GM18867 (cell line): ENCODE results near the gene RILPL1.
"Not testable (repeated sequence)": the region's sequence is repeated elsewhere in the genome, so short reads cannot be mapped to it uniquely, and the experiment has no call there.

ENCODE experiments used
- ATAC-seq: cut with Tn5 transposase; IDR thresholded peaks from one replicate; pipeline ENCODE4 v1.9.1; 2021; ENCODE audit warnings: mild to moderate bottlenecking, moderate library complexity; ENCODE audit not compliant: unreplicated experiment

Gene RILPL1

DNA sequence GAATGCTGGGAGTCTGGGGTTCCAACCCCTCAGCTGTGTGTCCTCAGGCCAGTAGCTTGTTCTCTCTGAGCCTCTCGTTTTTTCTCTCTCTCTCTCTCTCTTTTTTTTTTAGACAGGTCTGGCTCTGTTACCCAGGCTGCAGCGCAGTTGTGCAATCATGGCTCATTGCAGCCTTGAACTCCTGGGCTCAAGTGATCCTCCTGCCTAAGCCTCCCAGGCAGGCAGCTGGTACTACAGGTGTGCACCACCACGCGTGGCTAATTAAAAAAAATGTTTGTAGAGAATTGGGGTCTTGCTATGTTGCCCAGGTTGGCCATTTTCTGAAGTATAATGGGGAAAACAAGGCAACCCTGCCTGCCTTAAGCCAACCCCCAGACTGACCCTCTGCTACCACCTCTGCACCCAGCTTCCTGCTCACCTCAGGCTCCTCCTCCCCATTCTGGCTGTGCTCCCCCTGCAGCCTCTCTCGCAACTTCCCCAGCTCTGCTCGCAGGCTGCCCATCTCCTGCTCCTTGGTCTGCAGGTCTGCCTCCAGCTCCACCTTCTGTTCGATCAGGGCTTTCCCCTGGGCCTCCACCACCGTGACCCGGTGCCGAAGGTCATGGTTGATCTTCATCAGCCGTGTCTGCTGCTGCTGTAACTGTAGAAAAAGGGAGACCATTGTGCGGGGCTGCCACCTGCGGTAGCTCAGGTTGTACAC is 35.2 kb downstream of the RILPL1 start:
- ATAC-seq: no peak

DNA sequence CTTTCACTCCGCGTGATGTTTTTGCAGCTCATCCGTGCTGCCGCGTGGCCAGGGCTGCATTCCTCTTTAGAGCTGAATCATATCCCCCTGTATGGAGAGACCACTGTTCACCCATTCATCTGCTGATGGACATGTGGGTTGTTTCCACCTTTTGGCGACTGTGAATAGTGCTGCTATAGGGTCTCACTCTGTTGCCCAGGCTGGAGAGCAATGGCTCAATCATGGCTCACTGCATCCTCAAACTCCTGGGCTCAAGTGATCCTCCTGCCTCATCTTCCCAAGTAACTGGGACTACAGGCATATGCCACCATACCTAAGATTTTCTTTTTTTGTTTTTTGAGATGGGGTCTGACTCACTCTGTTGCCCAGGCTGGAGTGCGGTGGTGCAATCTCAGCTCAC is 36.5 kb downstream of the RILPL1 start:
- no peak for ATAC-seq

DNA sequence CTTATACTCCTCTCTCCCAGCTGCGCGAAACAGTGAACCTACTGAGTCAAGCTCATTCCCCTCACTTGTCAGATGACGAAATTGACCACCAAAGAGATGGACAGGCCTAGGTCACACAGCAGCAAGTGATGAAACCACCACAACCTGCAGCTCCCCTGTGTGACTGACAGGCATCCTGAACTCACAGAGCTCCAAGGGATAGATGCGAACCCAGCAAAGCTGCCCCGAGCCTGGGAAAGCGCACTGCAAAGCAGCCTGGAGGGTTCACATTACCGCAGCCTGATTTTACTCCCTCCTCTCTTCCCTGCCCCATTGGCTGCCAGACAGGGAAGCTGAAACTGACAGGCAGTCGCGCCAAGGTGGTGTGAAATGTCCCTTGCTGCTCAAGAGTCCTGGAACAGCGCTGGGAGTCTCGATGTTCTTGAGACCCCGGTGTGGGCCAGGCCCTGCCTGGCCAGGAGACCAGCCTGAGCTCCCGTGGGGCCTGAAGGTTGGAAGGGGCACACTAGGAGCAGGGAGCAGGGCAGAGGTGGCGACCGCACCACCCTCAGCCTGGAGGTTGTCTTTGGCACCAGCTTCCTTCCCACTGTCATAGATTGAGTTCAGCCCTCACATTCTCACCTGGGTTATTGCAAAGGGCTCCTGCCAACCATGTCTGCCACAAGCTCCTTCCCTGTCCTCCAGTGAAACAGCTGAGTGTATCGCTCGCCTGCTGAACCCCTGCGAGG is 39.2 kb downstream of the RILPL1 start:
- ATAC-seq: no peak

DNA sequence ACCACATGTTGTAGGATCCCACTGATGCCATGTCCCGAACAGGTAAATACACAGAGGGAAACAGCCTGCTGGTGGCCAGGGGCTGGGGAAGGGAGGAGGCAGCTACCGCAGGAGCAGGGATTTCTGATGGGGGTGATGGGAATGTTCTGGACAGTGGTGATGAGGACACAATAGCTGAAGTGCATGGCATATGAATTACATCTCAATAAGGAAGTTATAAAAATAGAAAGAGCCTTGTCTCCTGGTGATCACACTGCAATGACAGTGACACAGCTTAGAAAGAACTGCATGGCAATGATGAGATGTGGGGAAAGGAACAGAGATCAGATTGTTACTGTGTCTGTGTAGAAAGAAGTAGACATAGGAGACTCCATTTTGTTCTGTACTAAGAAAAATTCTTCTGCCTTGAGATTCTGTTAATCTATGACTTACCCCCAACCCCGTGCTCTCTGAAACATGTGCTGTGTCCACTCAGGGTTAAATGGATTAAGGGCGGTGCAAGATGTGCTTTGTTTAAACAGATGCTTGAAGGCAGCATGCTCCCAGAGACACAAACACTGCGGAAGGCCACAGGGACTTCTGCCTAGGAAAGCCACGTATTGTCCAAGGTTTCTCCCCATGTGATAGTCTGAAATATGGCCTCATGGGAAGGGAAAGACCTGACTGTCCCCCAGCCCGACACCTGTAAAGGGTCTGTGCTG is 41.0 kb downstream of the RILPL1 start:
- ATAC-seq: not testable (repeated sequence)

DNA sequence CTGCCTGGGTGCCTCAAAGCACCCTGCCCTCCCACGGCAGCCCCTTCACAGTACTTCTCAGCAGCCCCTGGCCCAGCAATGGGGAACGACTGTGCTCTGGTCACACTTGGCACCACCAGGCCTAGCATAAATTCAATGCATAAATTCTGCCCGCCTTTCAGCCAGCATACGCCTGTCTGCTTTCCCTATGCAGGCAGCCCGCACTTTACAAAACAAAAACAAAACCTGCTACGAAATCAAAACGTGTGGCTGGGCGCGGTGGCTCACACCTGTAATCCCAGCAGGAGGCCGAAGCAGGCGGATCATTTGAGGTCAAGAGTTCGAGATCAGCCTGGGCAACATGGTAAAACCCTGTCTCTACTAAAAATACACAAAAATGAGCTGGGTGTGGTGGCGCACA is 42.0 kb downstream of the RILPL1 start:
- ATAC-seq: no peak

DNA sequence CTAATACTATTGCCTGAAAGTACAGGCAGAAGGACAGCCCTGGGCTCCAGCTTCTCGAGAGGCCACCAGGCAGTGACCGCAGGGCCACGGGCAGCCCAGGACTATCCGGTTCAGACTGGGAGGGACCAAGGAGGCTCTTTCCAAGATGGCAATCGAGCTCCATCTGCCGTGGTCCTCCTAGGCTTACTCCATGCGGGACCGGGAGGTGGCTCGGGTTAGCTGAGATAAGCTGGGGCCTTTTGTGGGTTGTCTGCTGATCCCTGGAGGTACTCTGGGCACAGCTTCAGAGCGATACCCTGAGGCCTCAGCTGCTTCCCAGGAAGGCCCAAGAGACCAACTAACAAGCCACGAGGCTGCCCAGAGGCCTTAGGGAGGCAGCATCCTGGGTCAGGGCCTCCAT is 42.5 kb downstream of the RILPL1 start:
- ATAC-seq: no peak

DNA sequence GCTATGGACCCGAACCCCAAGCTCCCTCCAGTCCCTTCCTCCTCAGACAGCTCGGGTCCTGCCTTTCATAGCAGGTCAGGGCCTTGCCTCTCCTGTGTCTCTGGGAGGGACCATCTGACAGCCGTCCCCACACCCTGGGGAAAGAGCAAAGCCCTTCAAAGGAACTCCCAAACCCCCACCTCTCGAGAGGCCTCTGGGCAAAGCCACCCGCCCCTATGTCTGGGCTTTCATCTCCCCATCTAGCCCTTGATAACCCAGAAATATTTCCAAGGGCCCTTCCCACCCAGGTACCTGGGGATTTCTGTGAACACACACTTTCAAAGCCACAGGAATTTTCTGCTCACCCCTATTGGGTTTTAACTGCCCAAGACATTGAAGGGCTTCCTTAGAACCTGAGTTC is 43.4 kb downstream of the RILPL1 start:
- ATAC-seq: no peak

DNA sequence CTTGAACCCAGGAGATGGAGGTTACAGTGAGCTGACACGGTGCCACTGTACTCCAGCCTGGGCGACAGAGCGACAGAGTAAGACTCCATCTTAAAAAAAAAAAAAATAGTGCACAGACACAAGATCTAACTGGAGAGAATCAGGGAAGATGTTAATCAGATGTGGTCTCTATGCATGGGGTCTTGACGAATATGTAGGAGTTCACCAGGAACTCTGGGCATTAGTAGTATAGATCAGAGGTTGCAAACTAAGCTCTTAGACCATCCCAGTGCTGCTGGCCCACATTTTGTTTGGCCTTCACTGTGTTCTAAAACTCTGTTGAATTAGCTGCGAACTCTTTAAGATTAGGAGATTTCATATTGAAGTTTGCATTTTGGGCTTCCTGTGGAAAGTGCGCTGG is 43.9 kb downstream of the RILPL1 start:
- ATAC-seq: no peak

DNA sequence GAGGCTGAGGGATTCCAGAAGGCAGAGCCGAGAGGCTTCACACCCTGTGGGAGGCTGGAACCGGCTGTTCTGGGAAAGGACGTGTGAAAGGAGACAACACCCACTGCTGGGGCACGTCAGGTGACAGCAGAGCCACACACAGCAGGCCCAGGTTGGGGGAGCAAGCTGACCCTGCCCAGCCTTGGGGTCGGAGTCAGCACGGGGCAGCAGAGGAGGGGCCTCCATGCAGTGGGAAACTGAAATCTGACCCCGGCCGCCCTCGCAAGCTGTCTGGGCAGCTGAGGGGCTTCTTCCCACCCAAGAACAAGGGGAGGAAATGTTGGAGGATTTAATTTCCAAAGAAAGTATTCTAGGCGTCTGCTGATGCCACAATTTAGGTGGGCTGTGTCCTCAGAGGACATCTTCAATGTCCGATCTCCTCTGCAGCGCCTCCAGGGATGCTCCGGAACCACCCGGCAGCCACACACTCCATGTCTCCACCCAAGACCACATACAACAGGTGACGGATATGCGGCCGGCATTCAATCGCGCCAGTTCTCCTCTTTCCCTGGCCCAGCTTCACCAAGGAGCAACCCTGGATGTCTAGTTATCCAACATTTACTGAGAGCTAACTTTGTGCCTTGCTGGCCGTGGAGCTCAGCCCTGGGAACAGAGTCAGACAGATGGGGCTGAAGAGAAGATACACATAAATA is 44.8 kb downstream of the RILPL1 start:
- no peak for ATAC-seq

DNA sequence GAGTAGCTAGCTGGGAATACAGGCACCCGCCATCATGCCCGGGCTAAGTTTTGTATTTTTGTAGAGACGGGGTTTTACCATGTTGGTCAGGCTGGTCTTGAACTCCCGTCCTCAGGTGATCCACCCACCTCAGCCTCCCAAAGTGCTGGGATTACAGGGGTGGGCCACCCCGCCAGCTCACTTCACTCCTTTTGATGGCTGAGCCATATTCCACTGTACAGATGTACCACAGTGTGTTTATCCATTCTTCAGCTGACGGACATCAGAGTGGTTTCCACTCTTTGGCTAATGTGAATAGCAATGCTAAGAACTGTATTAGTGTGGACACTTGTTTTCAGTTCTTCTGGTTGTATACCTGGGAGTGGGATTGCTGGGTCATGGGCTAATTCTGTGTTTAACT is 46.1 kb downstream of the RILPL1 start:
- no peak for ATAC-seq

DNA sequence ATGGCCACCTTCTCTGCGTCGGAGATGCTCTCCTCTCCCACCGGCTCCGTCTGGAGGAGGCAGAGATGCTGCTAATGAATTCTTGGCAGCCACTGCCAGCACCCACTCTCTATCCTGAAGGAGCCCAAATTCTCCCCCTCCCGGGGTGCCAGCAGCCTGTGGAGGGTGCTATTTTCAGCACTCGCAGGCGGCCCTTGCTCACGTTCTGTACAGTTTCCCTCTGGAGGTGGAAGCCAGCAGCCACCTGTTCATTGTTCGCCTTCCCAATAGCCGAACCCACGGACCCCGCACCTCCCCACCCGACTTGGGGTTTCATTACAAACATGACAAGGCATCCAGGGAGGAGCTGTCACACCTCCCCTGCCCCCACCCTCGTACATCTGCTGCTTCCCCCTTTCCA is 47.8 kb downstream of the RILPL1 start:
- no peak for ATAC-seq

DNA sequence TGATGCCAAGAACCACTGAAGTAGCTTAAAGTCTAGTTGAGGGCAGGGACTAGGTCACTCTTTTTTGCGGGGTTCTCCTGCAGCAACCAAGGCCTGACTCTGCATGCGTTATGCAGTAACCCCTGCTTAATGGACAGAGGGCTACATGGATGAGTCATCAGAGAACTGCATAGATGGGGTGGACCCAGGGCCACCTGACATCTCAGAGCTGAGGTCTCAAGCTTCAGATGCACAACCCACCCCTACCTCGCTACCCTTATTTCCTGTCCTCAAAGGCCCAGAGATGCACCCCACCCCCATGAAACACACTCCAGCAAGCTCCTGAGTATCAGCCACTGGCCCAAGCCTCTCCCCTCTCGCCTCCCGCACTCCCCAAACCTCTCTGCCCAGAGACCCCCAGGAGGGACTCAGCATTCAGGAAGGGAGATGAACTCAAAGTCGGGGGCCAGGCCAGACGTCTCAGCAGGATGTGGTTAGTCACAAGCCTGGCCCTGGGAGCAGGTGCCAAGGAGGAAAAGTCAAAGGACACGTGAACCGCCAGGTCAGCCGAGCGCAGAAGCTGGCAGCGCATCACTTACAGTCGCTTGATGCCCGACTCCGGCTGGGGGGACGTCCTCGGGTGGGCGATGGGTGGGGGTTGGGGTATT is 49.8 kb downstream of the RILPL1 start:
- no peak for ATAC-seq

DNA sequence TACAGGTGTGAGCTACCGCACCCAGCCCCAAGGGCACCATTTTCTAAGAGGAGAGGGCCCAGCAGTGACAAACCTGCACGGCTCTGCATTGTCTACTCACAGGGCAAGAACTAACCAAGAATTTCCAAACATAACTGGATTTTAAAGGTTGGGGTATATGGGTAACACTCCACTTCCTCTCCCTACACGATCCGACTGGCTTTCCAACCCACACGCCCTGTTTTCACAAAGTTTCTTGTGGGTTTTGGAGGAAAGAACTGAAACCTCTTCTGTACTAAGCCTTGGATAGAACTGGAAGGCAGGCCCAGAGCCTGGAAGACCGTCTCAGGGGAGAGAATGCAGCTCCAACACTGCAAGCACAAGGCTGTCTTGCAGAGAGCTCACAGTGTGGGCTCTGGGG is 50.6 kb downstream of the RILPL1 start:
- no peak for ATAC-seq

DNA sequence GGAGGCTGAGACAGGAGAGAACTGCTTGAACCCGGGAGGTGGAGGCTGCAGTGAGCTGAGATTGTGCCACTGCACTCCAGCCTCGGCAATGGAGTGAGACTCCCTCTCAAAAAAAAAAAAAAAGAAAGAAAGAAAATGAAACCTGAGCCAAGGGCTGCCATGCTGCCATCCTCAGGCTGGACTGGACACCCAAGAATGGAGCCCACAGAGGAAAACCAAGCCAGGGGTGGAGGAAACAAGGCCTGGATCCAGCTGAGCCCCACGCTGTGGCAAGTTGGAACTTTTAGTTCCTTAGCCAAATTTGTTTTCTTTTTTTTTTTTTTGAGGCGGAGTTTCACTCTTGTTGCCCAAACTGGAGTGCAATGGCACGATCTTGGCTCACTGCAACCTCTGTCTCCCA is 52.3 kb downstream of the RILPL1 start:
- not testable (repeated sequence) for ATAC-seq

DNA sequence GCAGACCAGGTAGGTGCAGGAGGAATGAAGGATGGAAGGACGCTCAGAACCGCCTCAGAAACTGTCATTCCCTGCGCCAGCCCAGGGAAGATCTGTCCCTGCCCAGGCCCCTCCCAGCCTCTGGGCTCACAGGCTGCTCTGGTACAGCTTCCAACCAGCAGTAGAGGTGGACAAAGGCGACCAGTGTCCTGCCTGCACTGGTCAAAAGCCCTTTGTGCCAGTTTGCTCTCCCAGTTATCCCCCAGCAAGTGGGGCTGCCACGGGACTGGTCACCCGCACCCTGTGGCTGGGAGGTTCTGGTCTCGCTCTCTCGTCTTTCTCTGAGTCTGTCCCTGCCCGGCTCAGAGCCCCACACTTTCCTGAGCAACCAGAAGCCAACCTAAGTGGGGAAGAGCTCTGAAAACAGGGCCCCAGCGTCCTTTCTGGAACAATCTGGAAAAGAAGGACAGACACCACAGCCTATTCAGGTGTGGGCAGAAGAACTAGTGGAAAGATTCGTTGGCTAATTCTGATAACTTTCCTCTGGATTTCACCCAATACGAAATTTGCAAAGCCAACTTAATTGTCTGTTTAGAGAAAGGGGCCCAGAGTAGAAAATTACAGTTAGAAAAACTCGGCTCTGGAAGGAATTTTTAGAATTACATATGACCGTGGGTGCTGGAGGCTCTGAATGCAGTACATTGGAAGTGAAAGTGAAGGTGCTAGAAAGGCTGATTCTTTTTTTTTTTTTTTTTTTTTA is 53.9 kb downstream of the RILPL1 start:
- no peak for ATAC-seq

DNA sequence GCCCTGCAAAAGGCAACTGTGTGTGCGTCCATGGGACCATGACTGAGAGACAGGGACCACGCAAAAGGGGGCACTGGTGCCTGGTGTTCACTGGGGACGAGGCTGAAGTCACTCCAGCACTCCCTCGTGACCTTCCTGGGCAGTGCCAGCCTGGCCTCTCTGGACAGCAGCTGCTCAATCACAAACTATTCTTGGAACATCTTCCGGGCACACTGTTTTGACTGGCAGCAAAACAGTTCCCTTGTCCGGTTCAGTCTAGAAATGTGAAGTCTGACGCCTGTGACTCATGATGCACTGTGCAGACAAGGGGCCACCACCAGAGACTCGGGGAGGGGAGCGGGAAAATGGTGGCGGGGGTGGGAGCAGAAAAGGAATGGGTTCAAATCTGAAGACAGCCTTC is 54.8 kb downstream of the RILPL1 start:
- ATAC-seq: no peak

DNA sequence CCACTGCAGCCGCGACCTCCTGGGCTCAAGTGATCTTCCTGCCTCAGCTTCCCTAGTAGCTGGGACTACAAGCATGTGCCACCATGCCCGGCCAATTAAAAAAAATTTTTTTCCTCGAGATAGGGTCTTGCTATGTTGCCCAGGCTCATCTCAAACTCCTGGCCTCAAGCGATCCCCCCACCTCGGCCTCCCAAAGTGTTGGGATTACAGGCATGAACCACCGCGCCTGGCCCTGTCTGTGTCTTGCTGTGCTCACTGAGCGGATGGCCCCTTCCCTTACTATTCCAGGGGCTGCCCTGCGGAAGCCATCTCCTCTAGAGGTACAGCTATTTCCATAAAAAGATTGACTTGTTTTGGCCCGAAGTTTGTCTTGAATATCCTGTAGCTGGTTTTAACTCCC is 55.5 kb downstream of the RILPL1 start:
- no peak for ATAC-seq

DNA sequence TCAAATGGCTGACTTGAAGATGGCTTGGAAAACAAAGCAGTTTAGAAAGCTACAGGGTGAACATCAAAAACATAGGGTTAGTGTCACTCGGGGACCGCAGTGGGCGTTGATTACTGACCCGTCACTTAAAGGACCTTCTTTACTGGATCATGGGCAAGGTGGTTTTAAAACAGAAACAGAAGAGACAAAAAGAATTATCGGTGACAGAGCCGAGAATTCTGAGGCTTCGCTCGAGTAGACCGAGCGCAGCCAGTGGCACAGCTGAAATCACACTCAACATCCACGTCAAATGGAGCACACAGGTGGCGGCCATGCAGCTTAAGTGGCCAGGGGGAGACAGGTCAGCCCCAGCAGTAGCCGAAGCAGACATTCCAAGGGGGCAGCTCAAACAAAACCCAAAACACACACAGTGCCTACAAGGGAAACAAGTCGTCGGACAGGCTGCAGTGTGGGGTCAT is 58.2 kb downstream of the RILPL1 start:
- ATAC-seq: no peak

DNA sequence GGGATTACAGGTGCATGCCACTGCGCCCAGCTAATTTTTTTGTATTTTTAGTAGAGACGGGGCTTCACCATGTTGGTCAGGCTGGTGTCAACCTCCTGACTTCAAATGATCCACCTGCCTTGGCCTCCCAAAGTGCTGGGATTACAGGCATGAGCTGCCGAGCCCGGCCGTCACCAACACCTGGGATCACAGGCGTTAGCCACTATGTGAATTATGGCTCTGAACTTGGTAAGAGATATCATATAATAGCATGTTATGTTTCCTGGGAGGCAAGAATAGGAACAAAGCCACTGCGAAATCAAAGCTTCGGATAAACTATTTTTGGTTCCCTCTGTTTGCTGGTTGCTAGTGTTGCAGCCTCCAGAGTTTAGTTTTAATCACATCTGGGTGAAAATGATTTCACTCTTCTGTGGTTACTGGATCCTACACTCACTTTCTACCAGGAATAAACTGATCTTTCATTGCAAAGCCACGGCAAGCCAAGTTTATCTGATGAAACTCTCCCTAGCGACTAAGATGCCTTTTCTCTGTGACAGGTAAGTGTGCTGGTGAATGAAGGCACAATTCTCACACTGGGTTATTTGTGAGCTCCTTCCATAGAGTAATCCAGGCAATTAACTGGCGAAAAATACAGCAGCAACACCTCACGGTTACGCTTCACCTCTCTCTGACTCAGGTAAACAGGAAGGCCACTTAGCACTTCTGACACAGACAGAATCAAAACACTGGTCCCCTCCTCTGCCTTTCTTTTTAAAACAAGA is 58.9 kb downstream of the RILPL1 start:
- ATAC-seq: no peak
